Neural cell (in vitro differentiated cells): ENCODE results near the gene TMC1. TPM values are rescaled to one million over a fixed set of nuclear protein-coding genes. Genes with fewer than 3 reads are reported as not detected.

Experiments used
- H2AFZ ChIP-seq: fragments of 200-600, 300-800 bp; sonication (generic), shearing (Covaris generic); 2 replicates; pipeline ENCODE4 v1.6.0; 2014; ENCODE audit warnings: low read depth, mild to moderate bottlenecking, antibody characterized with exemption, low read length, moderate library complexity
- H3F3A ChIP-seq: fragments of 200-600 bp; shearing (Covaris generic); 2 replicates; pipeline ENCODE4 v1.6.1; 2016; ENCODE audit warnings: mild to moderate bottlenecking, moderate library complexity, mixed read lengths, antibody characterized with exemption, low read length; ENCODE audit not compliant: insufficient read depth, poor library complexity, severe bottlenecking
- H3K27ac ChIP-seq: fragments of 200-600, 300-800 bp; sonication (generic), shearing (Covaris generic); 2 replicates; pipeline ENCODE4 v1.5.1; 2014; ENCODE audit warnings: mild to moderate bottlenecking, low read length, moderate library complexity
- H3K27me3 ChIP-seq: fragments of 300-800, 200-600 bp; sonication (generic), shearing (Covaris generic); 2 replicates; pipeline ENCODE4 v1.6.0; 2014; ENCODE audit warnings: mild to moderate bottlenecking, low read depth, low read length, moderate library complexity; ENCODE audit not compliant: insufficient read depth
- H3K36me3 ChIP-seq: fragments of 300-800, 200-600 bp; sonication (generic), shearing (Covaris generic); 2 replicates; pipeline ENCODE4 v1.5.1; 2014; ENCODE audit warnings: mild to moderate bottlenecking, antibody characterized with exemption, low read length, moderate library complexity; ENCODE audit not compliant: insufficient read depth
- H3K4me2 ChIP-seq: fragments of 300-800, 200-600 bp; sonication (generic), shearing (Covaris generic); 2 replicates; pipeline ENCODE4 v1.6.0; 2014; ENCODE audit warnings: mild to moderate bottlenecking, low read length
- H3K4me3 ChIP-seq: fragments of 300-800, 200-600 bp; sonication (generic), shearing (Covaris generic); 2 replicates; pipeline ENCODE4 v1.5.1; 2014; ENCODE audit warnings: mild to moderate bottlenecking, low read length, moderate library complexity
- H3K79me2 ChIP-seq: fragments of 200-600 bp; shearing (Covaris generic); replicated peaks from 2 replicates; pipeline ENCODE4 v1.6.0; 2014; ENCODE audit warnings: mild to moderate bottlenecking, low read length, moderate library complexity; ENCODE audit not compliant: insufficient read depth
- H3K9ac ChIP-seq: fragments of 300-800, 200-600 bp; sonication (generic), shearing (Covaris generic); 2 replicates; pipeline ENCODE4 v1.6.1; 2016; ENCODE audit warnings: mild to moderate bottlenecking, low read length, mixed read lengths
- H3K9me2 ChIP-seq: fragments of 200-600 bp; shearing (Covaris generic); 2 replicates; pipeline ENCODE4 v1.6.1; 2016; ENCODE audit warnings: mild to moderate bottlenecking, low read length, mixed read lengths; ENCODE audit not compliant: insufficient read depth
- H3K9me3 ChIP-seq: fragments of 200-600, 300-800 bp; sonication (generic), shearing (Covaris generic); 2 replicates; pipeline ENCODE4 v1.6.1; 2016; ENCODE audit warnings: mild to moderate bottlenecking, mixed run types, low read length, moderate library complexity, mixed read lengths
- H4K20me1 ChIP-seq: fragments of 200-600 bp; shearing (Covaris generic); 2 replicates; pipeline ENCODE4 v1.6.1; 2016; ENCODE audit warnings: mild to moderate bottlenecking, mixed run types; ENCODE audit not compliant: insufficient read depth
- EP300 ChIP-seq: fragments of 450-650 bp; conservative IDR thresholded peaks from 2 replicates; pipeline ENCODE4 v1.6.1; 2014; ENCODE audit warnings: antibody characterized with exemption, mild to moderate bottlenecking, moderate library complexity; ENCODE audit not compliant: poor library complexity, severe bottlenecking
- EZH2 ChIP-seq: fragments of 200-600, 300-800 bp; shearing (Covaris generic), sonication (generic); IDR thresholded peaks from 2 replicates; pipeline ENCODE4 v1.6.1; 2014; ENCODE audit warnings: antibody characterized with exemption, low read length, borderline replicate concordance, mild to moderate bottlenecking; ENCODE audit not compliant: insufficient read depth, poor library complexity, severe bottlenecking
- MXI1 ChIP-seq: fragments of 450-650 bp; conservative IDR thresholded peaks from 2 replicates; pipeline ENCODE4 v1.6.1; 2014; ENCODE audit warnings: antibody characterized with exemption, mild to moderate bottlenecking; ENCODE audit not compliant: poor library complexity, severe bottlenecking
- POLR2AphosphoS5 ChIP-seq: IDR thresholded peaks from 2 replicates; pipeline ENCODE4 v1.6.1; 2012
- RAD21 ChIP-seq: fragments of 450-650 bp; conservative IDR thresholded peaks from 2 replicates; pipeline ENCODE4 v1.6.1; 2014; ENCODE audit warnings: antibody characterized with exemption, mild to moderate bottlenecking, moderate library complexity
- REST ChIP-seq: IDR thresholded peaks from 2 replicates; pipeline ENCODE4 v1.6.1; 2012; ENCODE audit warnings: borderline replicate concordance
- SMC3 ChIP-seq: fragments of 450-650 bp; conservative IDR thresholded peaks from 2 replicates; pipeline ENCODE4 v1.6.1; 2014; ENCODE audit warnings: antibody characterized with exemption, mild to moderate bottlenecking, moderate library complexity; ENCODE audit not compliant: poor library complexity
- TAF1 ChIP-seq: IDR thresholded peaks from 2 replicates; pipeline ENCODE4 v1.6.1; 2012; ENCODE audit warnings: low read depth
- polyA plus RNA-seq: library from polyadenylated mRNA; depleted of rRNA; stranded (reverse); fragments of >200 nt; gene quantifications from 2 replicates; pipeline ENCODE4 v1.2.3, GENCODE V29; 2014
- TF ChIP-seq, protein P1 (sequence below): fragments of 450-650 bp; IDR thresholded peaks from 2 replicates; pipeline ENCODE4 v1.5.1; 2014; ENCODE audit warnings: antibody characterized with exemption, mild to moderate bottlenecking, moderate library complexity; ENCODE audit not compliant: poor library complexity, severe bottlenecking

The TMC1 gene
- polyA plus RNA-seq, 1 donor from 2014 or later: not detected

DNA sequence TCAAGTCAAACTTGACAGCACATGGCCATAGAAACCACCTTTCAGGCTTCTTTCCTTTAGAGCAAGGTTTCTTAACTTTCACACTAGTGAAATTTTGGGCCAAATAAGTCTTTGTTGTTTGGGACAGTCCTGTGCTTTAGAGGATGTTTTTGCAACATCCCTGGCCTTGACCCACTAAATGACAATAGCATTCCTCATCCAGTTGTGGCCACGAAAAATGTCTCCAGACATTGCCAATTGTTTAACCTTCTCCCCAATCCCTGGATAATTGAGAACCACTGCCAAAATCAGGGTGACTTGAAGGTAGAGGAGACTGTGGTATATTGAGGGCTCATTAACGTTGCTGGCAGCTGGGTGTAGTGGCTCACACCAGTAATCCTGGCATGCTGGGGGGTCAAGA, 359.4 kb downstream of the TMC1 start:
- Histone ChIP-seq H4K20me1 (no peaks in the 10 kb centered on the region), H3K79me2 (no peaks in the 10 kb centered on the region), H3K27ac (no peak overlapping the region), H3K9ac (no peak overlapping the region), H3K9me2 (no peaks in the 10 kb centered on the region), H3K36me3 (no peaks in the 10 kb centered on the region), H2AFZ (no peak overlapping the region), H3K27me3 (no peaks in the 10 kb centered on the region), H3K4me2 (no peak overlapping the region), H3K9me3 (no peaks in the 10 kb centered on the region), H3F3A (no peaks in the 10 kb centered on the region), H3K4me3 (no peak overlapping the region)
- TF ChIP-seq MXI1 (no peak), POLR2AphosphoS5 (no peak), REST (no peak), SMC3 (no peak), EP300 (no peak), TAF1 (no peak), RAD21 (no peak), EZH2 (no peak)
- TF ChIP-seq, protein P1, sequence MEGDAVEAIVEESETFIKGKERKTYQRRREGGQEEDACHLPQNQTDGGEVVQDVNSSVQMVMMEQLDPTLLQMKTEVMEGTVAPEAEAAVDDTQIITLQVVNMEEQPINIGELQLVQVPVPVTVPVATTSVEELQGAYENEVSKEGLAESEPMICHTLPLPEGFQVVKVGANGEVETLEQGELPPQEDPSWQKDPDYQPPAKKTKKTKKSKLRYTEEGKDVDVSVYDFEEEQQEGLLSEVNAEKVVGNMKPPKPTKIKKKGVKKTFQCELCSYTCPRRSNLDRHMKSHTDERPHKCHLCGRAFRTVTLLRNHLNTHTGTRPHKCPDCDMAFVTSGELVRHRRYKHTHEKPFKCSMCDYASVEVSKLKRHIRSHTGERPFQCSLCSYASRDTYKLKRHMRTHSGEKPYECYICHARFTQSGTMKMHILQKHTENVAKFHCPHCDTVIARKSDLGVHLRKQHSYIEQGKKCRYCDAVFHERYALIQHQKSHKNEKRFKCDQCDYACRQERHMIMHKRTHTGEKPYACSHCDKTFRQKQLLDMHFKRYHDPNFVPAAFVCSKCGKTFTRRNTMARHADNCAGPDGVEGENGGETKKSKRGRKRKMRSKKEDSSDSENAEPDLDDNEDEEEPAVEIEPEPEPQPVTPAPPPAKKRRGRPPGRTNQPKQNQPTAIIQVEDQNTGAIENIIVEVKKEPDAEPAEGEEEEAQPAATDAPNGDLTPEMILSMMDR: no peak

DNA sequence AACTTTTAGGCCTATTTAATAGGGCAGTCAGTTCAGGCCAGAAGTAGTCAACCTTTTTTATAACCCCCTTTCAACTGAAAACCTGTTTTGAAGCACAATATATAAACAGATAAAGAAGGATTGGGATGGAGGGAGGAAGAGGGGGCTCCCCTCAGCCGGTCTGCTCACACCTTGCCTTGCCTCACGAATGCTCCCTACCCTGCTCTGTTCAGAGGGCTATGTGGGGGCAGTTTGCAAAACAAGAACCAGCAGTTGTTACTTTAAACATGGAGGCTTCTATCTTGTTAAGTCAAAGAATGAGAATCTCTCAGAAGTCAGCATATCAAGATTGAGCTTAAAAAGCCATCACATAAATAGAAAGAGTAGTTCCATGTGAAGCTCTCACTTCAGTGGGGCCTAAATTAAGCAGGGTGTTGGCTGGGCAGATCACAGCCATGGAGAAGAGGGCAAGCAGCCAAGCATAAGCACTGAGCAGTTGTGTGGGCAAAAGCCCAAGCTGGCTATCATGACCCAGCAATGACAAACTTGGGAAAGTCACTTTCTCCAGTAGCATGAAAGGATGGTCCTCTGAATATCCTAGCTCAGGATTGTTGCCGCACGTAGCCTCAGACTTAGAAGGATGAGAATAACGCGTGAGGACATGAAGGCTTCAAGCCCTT, 360.8 kb downstream of the TMC1 start:
- Histone ChIP-seq H3K79me2 (no peaks in the 10 kb centered on the region), H3K9me2 (no peaks in the 10 kb centered on the region), H2AFZ (no peak overlapping the region), H3F3A (no peaks in the 10 kb centered on the region), H3K4me2 (no peak overlapping the region), H3K27me3 (no peaks in the 10 kb centered on the region), H4K20me1 (no peaks in the 10 kb centered on the region), H3K36me3 (no peaks in the 10 kb centered on the region), H3K9me3 (peaks cover 3% of the 10 kb centered on the region), H3K9ac (no peak overlapping the region), H3K4me3 (no peak overlapping the region), H3K27ac (no peak overlapping the region)
- no peak for TF ChIP-seq MXI1
- TF ChIP-seq TAF1: no peak
- no peak for TF ChIP-seq RAD21
- no peak for TF ChIP-seq EZH2
